Osteoblast (primary cell): ENCODE data around the gene CDH4. TPM values are rescaled to one million over a fixed set of nuclear protein-coding genes. Genes with fewer than 3 reads are reported as not detected.
A peak's percentile ranks its signal among the peaks of the same experiment; 100 is the strongest.

Experiments used
- DNase-seq: peaks from one replicate; pipeline ENCODE4 v3.0.0; 2011; ENCODE audit warnings: low spot score, mixed read lengths; ENCODE audit not compliant: insufficient read length; ENCODE audit errors: missing footprints
- H2AFZ ChIP-seq: 2 replicates; pipeline ENCODE4 v1.6.0; 2011; ENCODE audit warnings: mild to moderate bottlenecking, low read length
- H3K27ac ChIP-seq: 2 replicates; pipeline ENCODE4 v1.5.1; 2011; ENCODE audit warnings: mild to moderate bottlenecking, low read depth, low read length, moderate library complexity
- H3K27me3 ChIP-seq: 2 replicates; pipeline ENCODE4 v1.6.0; 2012; ENCODE audit warnings: mild to moderate bottlenecking, control low read depth, inconsistent platforms, low read length, moderate library complexity; ENCODE audit not compliant: insufficient read depth
- H3K36me3 ChIP-seq: 2 replicates; pipeline ENCODE4 v1.5.1; 2011; ENCODE audit warnings: mild to moderate bottlenecking, low read length, control low read depth, moderate library complexity; ENCODE audit not compliant: insufficient read depth
- H3K4me1 ChIP-seq: 2 replicates; pipeline ENCODE4 v1.5.1; 2011; ENCODE audit warnings: mild to moderate bottlenecking, low read length, control low read depth, moderate library complexity; ENCODE audit not compliant: insufficient read depth
- H3K4me2 ChIP-seq: 2 replicates; pipeline ENCODE4 v1.6.0; 2011; ENCODE audit warnings: mild to moderate bottlenecking, low read length; ENCODE audit not compliant: insufficient read depth
- H3K4me3 ChIP-seq: fragments of 200-600 bp; sonication (generic); 3 replicates; pipeline ENCODE4 v1.5.1; 2012; ENCODE audit warnings: mild to moderate bottlenecking, low read length, inconsistent platforms; ENCODE audit not compliant: insufficient read depth
- H3K79me2 ChIP-seq: 2 replicates; pipeline ENCODE4 v1.6.0; 2012; ENCODE audit warnings: mild to moderate bottlenecking, low read length, control low read depth, inconsistent platforms; ENCODE audit not compliant: insufficient read depth
- H3K9me3 ChIP-seq: 2 replicates; pipeline ENCODE4 v1.5.1; 2011; ENCODE audit warnings: low read depth, low read length, control low read depth
- H4K20me1 ChIP-seq: 2 replicates; pipeline ENCODE4 v1.6.0; 2012; ENCODE audit warnings: mild to moderate bottlenecking, low read length, control low read depth; ENCODE audit not compliant: insufficient read depth
- total RNA-seq: library from RNA; depleted of rRNA; stranded (reverse); fragments of >200 nt; gene quantifications from 2 replicates; pipeline ENCODE4 v1.2.3, GENCODE V29; 2012
- TF ChIP-seq, protein P1 (sequence below): IDR thresholded peaks from 2 replicates; pipeline ENCODE4 v1.5.1; 2011; ENCODE audit warnings: mild to moderate bottlenecking, low read depth, low read length, moderate library complexity; ENCODE audit errors: extremely low read depth

Gene CDH4
- total RNA-seq, 1 donor: 1.1 TPM

DNA sequence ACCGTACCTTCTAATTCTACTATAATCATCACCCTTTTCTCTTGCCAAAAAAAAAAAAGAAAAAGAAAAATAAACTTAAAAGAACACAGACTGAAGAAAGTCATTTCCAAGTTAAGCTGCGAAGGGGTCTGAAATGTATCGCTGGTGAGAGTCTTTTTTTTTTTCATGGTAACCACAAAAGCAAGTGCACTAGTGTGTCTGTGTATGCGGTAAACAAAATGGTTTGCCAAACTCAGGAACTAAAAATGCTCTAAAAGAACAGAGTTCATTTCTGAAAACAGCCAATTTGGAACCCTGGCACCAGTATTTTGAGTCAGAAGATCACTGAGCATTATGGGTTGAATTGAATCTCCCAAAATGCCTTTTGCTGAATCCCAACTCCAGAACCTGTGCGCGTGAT lies 46.6 kb downstream of the CDH4 start:
- H3K4me2 ChIP-seq: no peak overlapping the region
- peak; percentile 22 for DNase-seq
- H2AFZ ChIP-seq: no peak overlapping the region
- no peaks in the 10 kb centered on the region for H3K4me1 ChIP-seq
- H3K9me3 ChIP-seq: no peaks in the 10 kb centered on the region
- no peaks in the 10 kb centered on the region for H3K36me3 ChIP-seq
- H4K20me1 ChIP-seq: no peaks in the 10 kb centered on the region
- H3K27me3 ChIP-seq: no peaks in the 10 kb centered on the region
- no peaks in the 10 kb centered on the region for H3K79me2 ChIP-seq
- no peak overlapping the region for H3K4me3 ChIP-seq
- TF ChIP-seq, protein P1, sequence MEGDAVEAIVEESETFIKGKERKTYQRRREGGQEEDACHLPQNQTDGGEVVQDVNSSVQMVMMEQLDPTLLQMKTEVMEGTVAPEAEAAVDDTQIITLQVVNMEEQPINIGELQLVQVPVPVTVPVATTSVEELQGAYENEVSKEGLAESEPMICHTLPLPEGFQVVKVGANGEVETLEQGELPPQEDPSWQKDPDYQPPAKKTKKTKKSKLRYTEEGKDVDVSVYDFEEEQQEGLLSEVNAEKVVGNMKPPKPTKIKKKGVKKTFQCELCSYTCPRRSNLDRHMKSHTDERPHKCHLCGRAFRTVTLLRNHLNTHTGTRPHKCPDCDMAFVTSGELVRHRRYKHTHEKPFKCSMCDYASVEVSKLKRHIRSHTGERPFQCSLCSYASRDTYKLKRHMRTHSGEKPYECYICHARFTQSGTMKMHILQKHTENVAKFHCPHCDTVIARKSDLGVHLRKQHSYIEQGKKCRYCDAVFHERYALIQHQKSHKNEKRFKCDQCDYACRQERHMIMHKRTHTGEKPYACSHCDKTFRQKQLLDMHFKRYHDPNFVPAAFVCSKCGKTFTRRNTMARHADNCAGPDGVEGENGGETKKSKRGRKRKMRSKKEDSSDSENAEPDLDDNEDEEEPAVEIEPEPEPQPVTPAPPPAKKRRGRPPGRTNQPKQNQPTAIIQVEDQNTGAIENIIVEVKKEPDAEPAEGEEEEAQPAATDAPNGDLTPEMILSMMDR: no peak
- H3K27ac ChIP-seq: no peak overlapping the region

- Histone ChIP-seq H3K79me2 (no peaks in the 10 kb centered on the region), H4K20me1 (no peaks in the 10 kb centered on the region), H3K36me3 (no peaks in the 10 kb centered on the region), H3K4me1 (no peaks in the 10 kb centered on the region), H3K27ac (no peak overlapping the region), H3K9me3 (no peaks in the 10 kb centered on the region), H2AFZ (no peak overlapping the region), H3K4me3 (no peak overlapping the region), H3K27me3 (no peaks in the 10 kb centered on the region), H3K4me2 (no peak overlapping the region)
- DNase-seq: peak; percentile 75
- TF ChIP-seq, protein P1: no peak
Measured at GRCh38 chr20:61299104-61299503, 47.0 kb downstream of the CDH4 start.

DNA sequence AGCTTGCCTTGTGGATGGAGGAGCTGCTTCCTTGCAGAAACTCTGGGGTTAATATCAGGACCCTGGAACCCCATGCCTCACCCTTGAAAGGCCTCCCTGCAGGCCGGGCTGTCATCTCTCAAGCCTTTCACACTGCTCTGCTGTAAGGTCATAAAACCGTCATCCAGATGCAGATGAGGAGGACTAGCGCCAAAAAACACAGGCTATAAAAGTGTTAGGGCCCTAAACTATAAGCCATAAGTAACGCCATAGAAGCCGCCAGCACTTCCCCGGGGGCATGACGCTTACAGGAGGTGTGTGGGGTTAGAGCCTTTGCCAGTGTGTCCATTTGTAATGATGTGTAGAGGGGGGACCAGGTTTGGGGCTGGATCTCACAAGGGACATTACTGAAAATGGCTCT lies 47.6 kb downstream of the CDH4 start:
- Histone ChIP-seq H3K27ac (no peak overlapping the region), H4K20me1 (no peaks in the 10 kb centered on the region), H2AFZ (no peak overlapping the region), H3K4me2 (no peak overlapping the region), H3K4me3 (no peak overlapping the region), H3K4me1 (no peaks in the 10 kb centered on the region), H3K36me3 (no peaks in the 10 kb centered on the region), H3K27me3 (no peaks in the 10 kb centered on the region), H3K79me2 (no peaks in the 10 kb centered on the region), H3K9me3 (no peaks in the 10 kb centered on the region)
- DNase-seq: peak; percentile 56
- TF ChIP-seq, protein P1: no peak

DNA sequence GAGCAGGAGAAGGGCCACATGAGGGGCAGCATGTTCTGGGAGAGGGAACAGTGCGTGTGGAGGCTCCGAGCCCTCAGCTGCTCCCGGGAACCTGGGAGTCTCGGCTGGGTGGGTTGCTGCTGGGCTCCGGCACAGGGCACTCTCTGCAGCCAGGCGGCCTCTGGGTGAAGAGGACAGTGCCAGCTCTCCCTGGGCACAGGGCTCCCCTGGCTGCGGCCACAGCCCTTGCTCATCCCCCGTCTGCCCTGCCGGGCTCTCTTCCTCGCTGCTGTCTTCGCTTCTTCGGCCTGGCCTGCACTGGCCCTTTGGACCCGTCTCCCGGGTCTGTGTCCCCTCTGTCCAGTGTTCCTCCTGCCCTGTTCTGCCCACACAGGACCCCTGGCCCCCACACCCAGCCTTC lies 48.2 kb downstream of the CDH4 start:
- H3K27ac ChIP-seq: no peak overlapping the region
- no peaks in the 10 kb centered on the region for H3K4me1 ChIP-seq
- no peaks in the 10 kb centered on the region for H4K20me1 ChIP-seq
- no peak overlapping the region for H3K4me2 ChIP-seq
- H3K9me3 ChIP-seq: no peaks in the 10 kb centered on the region
- H2AFZ ChIP-seq: no peak overlapping the region
- H3K27me3 ChIP-seq: no peaks in the 10 kb centered on the region
- TF ChIP-seq, protein P1: no peak
- no peaks in the 10 kb centered on the region for H3K79me2 ChIP-seq
- H3K36me3 ChIP-seq: no peaks in the 10 kb centered on the region
- no peak overlapping the region for H3K4me3 ChIP-seq
- peak; percentile 66 for DNase-seq
